Measurements from ENCODE around the gene DYNC2LI1. TPM values are rescaled to one million over a fixed set of nuclear protein-coding genes. Genes with fewer than 3 reads are reported as not detected.

DYNC2LI1 gene
- total and polyA plus RNA-seq, 7 donors, result 11.7 to 32.1 (median 26.8) TPM

GRCh38 chr2:43727634-43728014 lies 46.2 kb upstream of the DYNC2LI1 start:
- H3K4me3 ChIP-seq, result no peak overlapping the region
- TF ChIP-seq, protein P1, sequence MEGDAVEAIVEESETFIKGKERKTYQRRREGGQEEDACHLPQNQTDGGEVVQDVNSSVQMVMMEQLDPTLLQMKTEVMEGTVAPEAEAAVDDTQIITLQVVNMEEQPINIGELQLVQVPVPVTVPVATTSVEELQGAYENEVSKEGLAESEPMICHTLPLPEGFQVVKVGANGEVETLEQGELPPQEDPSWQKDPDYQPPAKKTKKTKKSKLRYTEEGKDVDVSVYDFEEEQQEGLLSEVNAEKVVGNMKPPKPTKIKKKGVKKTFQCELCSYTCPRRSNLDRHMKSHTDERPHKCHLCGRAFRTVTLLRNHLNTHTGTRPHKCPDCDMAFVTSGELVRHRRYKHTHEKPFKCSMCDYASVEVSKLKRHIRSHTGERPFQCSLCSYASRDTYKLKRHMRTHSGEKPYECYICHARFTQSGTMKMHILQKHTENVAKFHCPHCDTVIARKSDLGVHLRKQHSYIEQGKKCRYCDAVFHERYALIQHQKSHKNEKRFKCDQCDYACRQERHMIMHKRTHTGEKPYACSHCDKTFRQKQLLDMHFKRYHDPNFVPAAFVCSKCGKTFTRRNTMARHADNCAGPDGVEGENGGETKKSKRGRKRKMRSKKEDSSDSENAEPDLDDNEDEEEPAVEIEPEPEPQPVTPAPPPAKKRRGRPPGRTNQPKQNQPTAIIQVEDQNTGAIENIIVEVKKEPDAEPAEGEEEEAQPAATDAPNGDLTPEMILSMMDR (IDR thresholded peaks at IDR 0.05), result no peak
- TF ChIP-seq EP300 (IDR thresholded peaks at IDR 0.05), result no peak
- TF ChIP-seq POLR2A (IDR thresholded peaks at IDR 0.05), result no peak
- TF ChIP-seq POLR2AphosphoS5 (IDR thresholded peaks at IDR 0.05), result no peak
- DNase-seq, result no peak

GRCh38 chr2:43729491-43730174 lies 44.2 kb upstream of the DYNC2LI1 start:
- intact Hi-C loops (cut with DNase I), result no loop called here
- Histone ChIP-seq H3K9me3 (no peaks in the 10 kb centered on the region), H3K27me3 (no peaks in the 10 kb centered on the region), H3K27ac (no peak overlapping the region), H3K36me3 (peaks cover 0 to 4% (median 0%) of the 10 kb centered on the region in 4 donors), H3K4me1 (peaks cover 0 to 5% (median 0%) of the 10 kb centered on the region in 4 donors), H3K4me3 (no peak overlapping the region)
- TF ChIP-seq, protein P1 (IDR thresholded peaks at IDR 0.05), result no peak
- TF ChIP-seq EP300 (IDR thresholded peaks at IDR 0.05), result no peak
- WGBS, 2 donors, result 60 to 62% methylated on average over 5 of the region's 5 CpGs
- no peak for DNase-seq

More at GRCh38 chr2:43727634-43728014, 46.2 kb upstream of the DYNC2LI1 start:
- Histone ChIP-seq H3K36me3 (peaks cover 0 to 4% (median 0%) of the 10 kb centered on the region in 4 donors), H3K4me1 (peaks cover 0 to 5% (median 0%) of the 10 kb centered on the region in 4 donors), H3K27me3 (no peaks in the 10 kb centered on the region), H3K27ac (no peak overlapping the region), H3K9me3 (no peaks in the 10 kb centered on the region)
- intact Hi-C loops (cut with DNase I), result no loop called here
- 99 to 100% methylated on average over 2 of the region's 2 CpGs for WGBS, 2 donors

DNA sequence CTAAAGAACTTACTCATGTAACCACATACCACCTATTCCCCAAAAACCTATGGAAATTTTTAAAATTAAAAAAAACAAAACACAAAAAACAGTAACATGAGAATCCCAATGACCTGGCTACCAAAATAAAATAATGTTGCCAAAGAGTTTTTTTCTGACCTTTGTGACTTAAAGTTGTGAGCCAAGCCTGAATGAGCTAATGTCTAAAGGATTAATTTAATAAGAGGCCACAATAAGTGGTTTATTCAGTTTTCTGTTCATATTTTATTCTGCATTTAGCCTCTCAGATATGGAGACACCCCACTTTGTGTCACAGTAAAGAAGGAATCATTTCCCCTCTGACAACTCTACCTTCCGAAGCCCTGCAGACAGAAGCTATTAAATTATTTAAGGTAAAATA lies 42.6 kb upstream of the DYNC2LI1 start:
- TF ChIP-seq EP300 (IDR thresholded peaks at IDR 0.05) (no peak), POLR2A (IDR thresholded peaks at IDR 0.05) (no peak), POLR2AphosphoS5 (IDR thresholded peaks at IDR 0.05) (no peak)
- TF ChIP-seq, protein P1 (IDR thresholded peaks at IDR 0.05), result no peak
- no peak overlapping the region for H3K4me3 ChIP-seq
- no peaks in the 10 kb centered on the region for H3K27me3 ChIP-seq
- intact Hi-C loops (cut with DNase I), result no loop called here
- no peaks in the 10 kb centered on the region for H3K9me3 ChIP-seq
- H3K36me3 ChIP-seq, result peaks cover 0 to 4% (median 0%) of the 10 kb centered on the region in 4 donors
- 95 to 98% methylated on average over 1 of the region's 1 CpG for WGBS, 2 donors
- H3K4me1 ChIP-seq, result peaks cover 0 to 7% (median 0%) of the 10 kb centered on the region in 4 donors
- DNase-seq, result no peak
- H3K27ac ChIP-seq, result no peak overlapping the region

DNA sequence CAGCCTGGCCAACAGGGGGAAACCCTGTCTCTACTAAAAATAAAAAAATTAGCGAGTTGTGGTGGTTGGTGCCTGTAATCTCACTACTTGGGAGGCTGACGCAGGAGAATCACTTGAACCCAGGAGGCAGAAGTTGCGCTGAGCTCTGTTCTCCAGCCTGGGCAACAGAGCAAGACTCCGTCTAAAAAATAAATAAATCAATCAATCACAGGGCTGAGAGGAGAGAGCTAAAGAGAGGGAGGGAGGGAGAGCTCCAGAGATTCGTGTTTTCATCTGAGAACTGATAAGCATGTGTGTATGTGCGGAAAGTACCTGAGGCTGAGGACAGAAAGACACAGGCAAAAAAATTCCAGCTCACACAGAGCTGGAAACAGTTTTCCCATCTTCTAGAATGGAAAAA lies 37.2 kb upstream of the DYNC2LI1 start:
- WGBS, 2 donors, result 74 to 87% methylated on average over 6 of the region's 6 CpGs
- Histone ChIP-seq H3K36me3 (peaks cover 0 to 19% (median 0%) of the 10 kb centered on the region in 4 donors), H3K4me3 (no peak overlapping the region), H3K27me3 (no peaks in the 10 kb centered on the region), H3K4me1 (peaks cover 0 to 18% (median 11%) of the 10 kb centered on the region in 4 donors), H3K27ac (peak overlapping the region; percentile 9 to 67 (median 57)), H3K9me3 (no peaks in the 10 kb centered on the region)
- DNase-seq, result no peak
- intact Hi-C loops (cut with DNase I), result no loop called here
- no peak for TF ChIP-seq POLR2AphosphoS5 (IDR thresholded peaks at IDR 0.05)
- no peak for TF ChIP-seq POLR2A (IDR thresholded peaks at IDR 0.05)
- TF ChIP-seq, protein P1 (IDR thresholded peaks at IDR 0.05), result no peak
- no peak for TF ChIP-seq EP300 (IDR thresholded peaks at IDR 0.05)
